CD14-positive monocyte (primary cell): ENCODE data around the gene DNAH11. TPM values are rescaled to one million over a fixed set of nuclear protein-coding genes. Genes with fewer than 3 reads are reported as not detected.

Experiments
- DNase-seq, 3 donors: peaks; one replicate each; pipeline ENCODE4 v3.0.0-alpha.2; 2011 to 2022
- H2AFZ ChIP-seq: 2 replicates; pipeline ENCODE4 v1.6.0; 2012; ENCODE audit warnings: mild to moderate bottlenecking, low read depth, low read length, inconsistent platforms; ENCODE audit not compliant: insufficient read depth, poor library complexity, severe bottlenecking
- H3K27ac ChIP-seq, 2 donors: 1 replicate in 1 of 2; 2 replicates in 1 of 2; pipeline ENCODE4 v1.5.1; 2012 to 2013; ENCODE audit warnings: low read length in 2 of 2, control low read depth in 1 of 2, inconsistent platforms in 1 of 2, low read depth in 1 of 2, mild to moderate bottlenecking in 1 of 2
- H3K27me3 ChIP-seq, 2 donors: one replicate each; pipeline versions ENCODE4 v1.6.0 to v1.6.1; 2011 to 2013; ENCODE audit warnings: low read length in 2 of 2; ENCODE audit not compliant: control insufficient read depth in 2 of 2, insufficient read depth in 2 of 2
- H3K36me3 ChIP-seq, 2 donors: replicated peaks in 1 of 2; 1 replicate in 1 of 2; 2 replicates in 1 of 2; pipeline versions ENCODE4 v1.5.1 to v1.6.1; 2012 to 2013; ENCODE audit warnings: low read length in 2 of 2, control low read depth in 1 of 2, inconsistent platforms in 1 of 2, mild to moderate bottlenecking in 1 of 2; ENCODE audit not compliant: insufficient read depth in 2 of 2, control insufficient read depth in 1 of 2
- H3K4me1 ChIP-seq, 2 donors: 1 replicate in 1 of 2; 2 replicates in 1 of 2; pipeline versions ENCODE4 v1.5.1 to v1.6.1; 2012 to 2013; ENCODE audit warnings: low read length in 2 of 2, control low read depth in 1 of 2, inconsistent platforms in 1 of 2, mild to moderate bottlenecking in 1 of 2, moderate library complexity in 1 of 2; ENCODE audit not compliant: insufficient read depth in 2 of 2, control insufficient read depth in 1 of 2
- H3K4me2 ChIP-seq: replicated peaks from 2 replicates; pipeline ENCODE3; 2012; ENCODE audit warnings: low read length, moderate library complexity, mild to moderate bottlenecking; ENCODE audit not compliant: poor library complexity, severe bottlenecking; ENCODE audit errors: extremely low read depth
- H3K4me3 ChIP-seq, 3 experiments: fragments of 200-600 bp in 1 of 3; sonication (generic) in 1 of 3; replicated peaks in 1 of 3; 1 replicate in 2 of 3; 2 replicates in 1 of 3; pipeline ENCODE4 v1.5.1; 2011 to 2013; ENCODE audit warnings: low read length in 3 of 3, mild to moderate bottlenecking in 3 of 3, control low read depth in 2 of 3, low read depth in 2 of 3, inconsistent platforms in 1 of 3, moderate library complexity in 1 of 3
- H3K79me2 ChIP-seq: 2 replicates; pipeline ENCODE4 v1.6.0; 2012; ENCODE audit warnings: mild to moderate bottlenecking, control low read depth, inconsistent platforms, low read length, moderate library complexity; ENCODE audit not compliant: insufficient read depth
- H3K9ac ChIP-seq: 2 replicates; pipeline ENCODE4 v1.6.0; 2017; ENCODE audit warnings: low read length, mild to moderate bottlenecking; ENCODE audit not compliant: insufficient read depth, poor library complexity, severe bottlenecking
- H3K9me3 ChIP-seq, 2 donors: replicated peaks in 1 of 2; 1 replicate in 1 of 2; 2 replicates in 1 of 2; pipeline versions ENCODE4 v1.5.1 to v1.6.1; 2012 to 2013; ENCODE audit warnings: low read length in 2 of 2, control low read depth in 1 of 2; ENCODE audit not compliant: control insufficient read depth in 1 of 2, insufficient read depth in 1 of 2
- H4K20me1 ChIP-seq: 2 replicates; pipeline ENCODE4 v1.6.0; 2012; ENCODE audit warnings: mild to moderate bottlenecking, low read length, control low read depth, moderate library complexity; ENCODE audit not compliant: insufficient read depth
- H3K27ac Mint-ChIP-seq, 7 donors: one replicate each; pipeline ENCODE4 v1.8.0; 2020; ENCODE audit warnings: mild to moderate bottlenecking in 7 of 7, mixed read lengths in 7 of 7, moderate library complexity in 6 of 7, inconsistent platforms in 2 of 7
- H3K27me3 Mint-ChIP-seq, 3 donors: one replicate each; pipeline ENCODE4 v1.8.0; 2021 to 2022; ENCODE audit warnings: low read depth in 3 of 3, mild to moderate bottlenecking in 3 of 3, mixed read lengths in 3 of 3, moderate library complexity in 3 of 3, inconsistent platforms in 1 of 3
- H3K36me3 Mint-ChIP-seq, 2 donors: one replicate each; pipeline ENCODE4 v1.8.0; 2020; ENCODE audit warnings: mixed read lengths in 2 of 2, inconsistent platforms in 1 of 2, mild to moderate bottlenecking in 1 of 2
- H3K4me1 Mint-ChIP-seq: one replicate; pipeline ENCODE4 v1.8.0; 2020; ENCODE audit warnings: mild to moderate bottlenecking, mixed read lengths
- H3K4me3 Mint-ChIP-seq, 2 donors: one replicate each; pipeline ENCODE4 v1.8.0; 2020; ENCODE audit warnings: mild to moderate bottlenecking in 2 of 2, mixed read lengths in 2 of 2, moderate library complexity in 1 of 2
- H3K9me3 Mint-ChIP-seq, 7 donors: one replicate each; pipeline ENCODE4 v1.8.0; 2020 to 2022; ENCODE audit warnings: mixed read lengths in 7 of 7, mild to moderate bottlenecking in 6 of 7, moderate library complexity in 6 of 7, inconsistent platforms in 2 of 7
- WGBS: methylation state at CpG from one replicate; pipeline ENCODE4 v1.1.5; 2013; ENCODE audit warnings: missing lambda C conversion rate; ENCODE audit not compliant: insufficient coverage; 5-methylcytosine and 5-hydroxymethylcytosine counted together
- intact Hi-C, 2 donors: fragments of 100-400 bp; cut with micrococcal nuclease; formaldehyde crosslinking; loops; one replicate each; pipeline versions ENCODE4 v1.15.0 to v1.15.1; 2023
- polyA plus RNA-seq, 3 donors: library from polyadenylated mRNA; depleted of rRNA in 1 of 3; unstranded in 2 of 3; stranded (reverse) in 1 of 3; fragments of 300-500 nt in 2 of 3; fragments of >200 nt in 1 of 3; fragmentation: Illumina TruSeq in 2 of 3; gene quantifications; 1 replicate in 2 of 3; 2 replicates in 1 of 3; pipeline ENCODE4 v1.2.3, GENCODE V29; 2012 to 2021
- TF ChIP-seq, protein P1 (sequence below): fragments of 200-600 bp; IDR thresholded peaks from one replicate; pipeline ENCODE4 v1.8.0; 2022; ENCODE audit warnings: antibody characterized with exemption, mild to moderate bottlenecking

The DNAH11 gene
- polyA plus RNA-seq, 3 donors: not detected

DNA sequence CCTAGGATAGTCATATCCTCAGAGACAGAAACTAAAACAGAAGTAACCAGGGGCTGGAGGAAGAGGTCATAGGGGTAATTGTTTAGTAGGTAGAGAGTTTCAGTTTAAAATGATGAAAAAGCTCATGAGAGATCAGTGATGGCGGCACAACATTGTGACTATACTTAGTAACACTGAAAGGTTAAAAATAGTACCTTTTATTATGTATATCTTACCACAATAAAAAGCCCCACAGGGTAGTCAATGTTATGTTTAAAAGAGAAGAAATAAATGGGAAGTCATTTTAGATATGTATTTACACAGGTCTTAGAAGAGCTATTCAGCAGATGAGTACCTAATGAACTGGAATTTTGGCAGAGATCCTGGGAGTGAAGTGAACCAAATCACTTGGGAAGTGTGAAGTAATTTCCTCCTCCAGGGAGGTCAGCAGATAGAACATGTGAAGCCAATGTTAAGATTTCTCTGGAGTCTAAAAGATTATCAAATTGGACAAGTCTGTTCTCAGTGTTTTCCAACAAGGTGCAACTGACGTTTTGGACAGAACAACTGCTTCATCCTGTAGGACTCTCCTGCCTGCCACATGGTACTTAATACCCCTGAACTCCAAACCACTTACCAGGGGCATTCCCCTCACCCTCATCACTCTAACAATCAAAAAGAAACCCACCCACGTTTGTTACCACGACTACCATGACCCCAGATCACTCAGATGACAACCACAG, 396.5 kb downstream of the DNAH11 start:
- intact Hi-C loops: no loop called here
- H3K4me3 Mint-ChIP-seq: no peak overlapping the region
- no peak overlapping the region for H3K27ac ChIP-seq

DNA sequence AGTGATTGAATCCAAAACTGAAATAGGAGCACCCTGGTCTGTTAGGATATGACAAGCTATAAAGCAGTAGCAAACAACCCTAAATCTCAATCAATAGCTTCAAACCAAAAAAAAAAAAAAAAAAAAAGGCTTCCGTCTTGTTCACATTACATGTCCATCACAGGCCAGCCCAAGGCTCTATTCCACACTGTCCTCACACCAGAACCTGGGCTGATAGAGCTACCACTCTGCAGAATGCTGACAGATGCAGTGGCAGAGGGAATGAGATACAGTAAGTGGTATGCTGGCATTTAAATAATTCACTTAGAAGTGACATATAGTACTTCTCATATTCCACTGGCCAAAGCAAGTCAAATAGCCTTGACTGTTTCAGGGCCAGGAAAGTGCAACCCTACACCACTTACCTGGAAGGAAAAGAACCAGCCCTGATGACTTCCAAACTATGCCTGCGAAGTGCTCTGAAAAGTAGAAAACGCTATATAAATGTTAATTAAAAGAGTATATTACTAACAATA, 397.1 kb downstream of the DNAH11 start:
- H3K27me3 Mint-ChIP-seq: peaks cover 0 to 3% (median 0%) of the 10 kb centered on the region in 3 donors
- intact Hi-C loops: no loop called here
- no peaks in the 10 kb centered on the region for H3K27me3 ChIP-seq
- H3K9me3 Mint-ChIP-seq: peaks cover 0 to 11% (median 0%) of the 10 kb centered on the region in 7 donors
- no peak overlapping the region for H3K4me3 ChIP-seq
- no peaks in the 10 kb centered on the region for H3K36me3 ChIP-seq
- peaks cover 32% of the 10 kb centered on the region for H3K4me1 Mint-ChIP-seq
- peaks cover 17 to 41% of the 10 kb centered on the region in 2 donors for H3K4me1 ChIP-seq
- no peak overlapping the region for H3K27ac Mint-ChIP-seq
- H3K36me3 Mint-ChIP-seq: peaks cover 10 to 13% of the 10 kb centered on the region in 2 donors
- no peak overlapping the region for H3K9ac ChIP-seq
- no peak for DNase-seq
- H3K79me2 ChIP-seq: peaks cover 97% of the 10 kb centered on the region
- no peaks in the 10 kb centered on the region for H4K20me1 ChIP-seq
- no peak overlapping the region for H3K4me3 Mint-ChIP-seq
- peaks cover 0 to 3% of the 10 kb centered on the region in 2 donors for H3K9me3 ChIP-seq
- no CpG with 5 or more reads among the region's 3 CpGs for WGBS
- no peak overlapping the region for H2AFZ ChIP-seq
- no peak overlapping the region for H3K4me2 ChIP-seq
- TF ChIP-seq, protein P1, sequence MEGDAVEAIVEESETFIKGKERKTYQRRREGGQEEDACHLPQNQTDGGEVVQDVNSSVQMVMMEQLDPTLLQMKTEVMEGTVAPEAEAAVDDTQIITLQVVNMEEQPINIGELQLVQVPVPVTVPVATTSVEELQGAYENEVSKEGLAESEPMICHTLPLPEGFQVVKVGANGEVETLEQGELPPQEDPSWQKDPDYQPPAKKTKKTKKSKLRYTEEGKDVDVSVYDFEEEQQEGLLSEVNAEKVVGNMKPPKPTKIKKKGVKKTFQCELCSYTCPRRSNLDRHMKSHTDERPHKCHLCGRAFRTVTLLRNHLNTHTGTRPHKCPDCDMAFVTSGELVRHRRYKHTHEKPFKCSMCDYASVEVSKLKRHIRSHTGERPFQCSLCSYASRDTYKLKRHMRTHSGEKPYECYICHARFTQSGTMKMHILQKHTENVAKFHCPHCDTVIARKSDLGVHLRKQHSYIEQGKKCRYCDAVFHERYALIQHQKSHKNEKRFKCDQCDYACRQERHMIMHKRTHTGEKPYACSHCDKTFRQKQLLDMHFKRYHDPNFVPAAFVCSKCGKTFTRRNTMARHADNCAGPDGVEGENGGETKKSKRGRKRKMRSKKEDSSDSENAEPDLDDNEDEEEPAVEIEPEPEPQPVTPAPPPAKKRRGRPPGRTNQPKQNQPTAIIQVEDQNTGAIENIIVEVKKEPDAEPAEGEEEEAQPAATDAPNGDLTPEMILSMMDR: no peak
- H3K27ac ChIP-seq: no peak overlapping the region

More for the DNA sequence above, 396.5 kb downstream of the DNAH11 start:
- Mint-ChIP-seq H3K27ac (peak overlapping the region in 2 of 7 donors; percentile 4 to 34), H3K4me1 (peaks cover 35% of the 10 kb centered on the region), H3K36me3 (peaks cover 10 to 13% of the 10 kb centered on the region in 2 donors), H3K9me3 (peaks cover 0 to 11% (median 0%) of the 10 kb centered on the region in 7 donors), H3K27me3 (peaks cover 0 to under 1% (median 0%) of the 10 kb centered on the region in 3 donors)
- Histone ChIP-seq H2AFZ (no peak overlapping the region), H3K9me3 (peaks cover 0 to 3% of the 10 kb centered on the region in 2 donors), H3K27me3 (no peaks in the 10 kb centered on the region), H3K4me3 (no peak overlapping the region), H3K36me3 (no peaks in the 10 kb centered on the region), H3K4me1 (peaks cover 13 to 43% of the 10 kb centered on the region in 2 donors), H4K20me1 (no peaks in the 10 kb centered on the region), H3K79me2 (peaks cover 91% of the 10 kb centered on the region), H3K4me2 (no peak overlapping the region), H3K9ac (no peak overlapping the region)
- 45% methylated on average over 1 of the region's 4 CpGs for WGBS
- TF ChIP-seq, protein P1: no peak
- DNase-seq: no peak
